ENCODE measurements around the gene NRTN.

- TF ChIP-seq POLR2A (IDR thresholded peaks at IDR 0.05) = no peak
- TF ChIP-seq CTCF (IDR thresholded peaks at IDR 0.05) = no peak
Measured at GRCh38 chr19:5877882-5878281, 73.0 kb downstream of the NRTN start.

All from esophagus squamous epithelium (tissue), 4 donors.